SK-N-MC (cell line): ENCODE results near the gene UIMC1.

ENCODE experiments used
- EZH2 ChIP-seq: fragments of 200-600 bp; sonication (generic); IDR thresholded peaks from one replicate; pipeline ENCODE4 v1.6.1; 2017; ENCODE audit warnings: antibody characterized with exemption
- POLR2AphosphoS5 ChIP-seq: IDR thresholded peaks from 2 replicates; pipeline ENCODE4 v1.6.1; 2012; ENCODE audit warnings: mild to moderate bottlenecking, low read depth, low read length, borderline replicate concordance

GRCh38 chr5:176895831-176896230 is 110.7 kb downstream of the UIMC1 start:
- TF ChIP-seq POLR2AphosphoS5 = no peak
- no peak for TF ChIP-seq EZH2
